Astrocyte of the spinal cord (primary cell): Measurements from ENCODE around the gene PSD2.

Source experiments
- DNase-seq: peaks from one replicate; pipeline ENCODE4 v3.0.0; 2011; ENCODE audit warnings: low read depth, low spot score
- H3K4me3 ChIP-seq: 2 replicates; pipeline ENCODE4 v1.5.1; 2011; ENCODE audit warnings: low read depth, mild to moderate bottlenecking, low read length, moderate library complexity
- CTCF ChIP-seq: IDR thresholded peaks from 2 replicates; pipeline ENCODE4 v1.5.1; 2012; ENCODE audit warnings: low read depth, mild to moderate bottlenecking, low read length, inconsistent platforms
- in situ Hi-C: cut with HindIII; loops from 2 replicates; pipeline ENCODE4 v1.10.0; 2017; ENCODE audit warnings: low sequenced_read_pairs

PSD2 gene

GRCh38 chr5:139850423-139851016, 54.9 kb downstream of the PSD2 start:
- H3K4me3 ChIP-seq = no peak overlapping the region
- DNase-seq = no peak
- TF ChIP-seq CTCF = no peak
- in situ Hi-C loops = no loop called here

DNA sequence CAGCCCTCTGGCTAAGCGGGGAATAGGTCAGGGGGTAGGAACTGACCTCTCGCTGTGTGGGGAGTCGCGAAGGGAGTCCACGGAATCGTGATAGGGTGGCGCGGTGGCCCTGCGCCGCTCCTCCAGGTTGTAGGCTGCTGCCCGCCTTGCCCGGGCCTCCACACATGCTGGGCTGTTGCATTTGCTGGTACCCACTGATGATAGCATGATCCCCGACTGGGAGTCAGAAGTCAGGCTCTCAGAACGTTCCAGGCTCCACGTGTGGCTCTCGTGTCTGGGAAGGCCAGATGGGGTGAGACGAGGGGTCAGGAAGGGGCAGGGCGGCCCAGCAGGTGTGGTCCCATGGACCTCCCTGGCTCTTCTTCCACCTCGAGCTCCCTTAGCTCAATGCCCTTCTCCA, 56.0 kb downstream of the PSD2 start:
- in situ Hi-C loops = no loop called here
- TF ChIP-seq CTCF = no peak
- no peak for DNase-seq
- H3K4me3 ChIP-seq = no peak overlapping the region

- in situ Hi-C loops = no loop called here
- no peak overlapping the region for H3K4me3 ChIP-seq
- DNase-seq = no peak
- no peak for TF ChIP-seq CTCF
These were observed 57.1 kb downstream of the PSD2 start for GRCh38 chr5:139852696-139853095.

GRCh38 chr5:139854029-139854605, 58.5 kb downstream of the PSD2 start:
- no peak overlapping the region for H3K4me3 ChIP-seq
- DNase-seq = no peak
- TF ChIP-seq CTCF = no peak
- in situ Hi-C loops = no loop called here

GRCh38 chr5:139854953-139855352, 59.3 kb downstream of the PSD2 start:
- no peak for TF ChIP-seq CTCF
- no peak for DNase-seq
- in situ Hi-C loops = no loop called here
- H3K4me3 ChIP-seq = no peak overlapping the region

GRCh38 chr5:139855451-139855850, 59.8 kb downstream of the PSD2 start:
- DNase-seq = no peak
- no peak overlapping the region for H3K4me3 ChIP-seq
- TF ChIP-seq CTCF = no peak
- in situ Hi-C loops = no loop called here
